Mammary epithelial cell (primary cell): ENCODE results near the gene CEACAM8.

Experiments used
- CTCF ChIP-seq, 2 donors: IDR thresholded peaks in 1 of 2; conservative IDR thresholded peaks in 1 of 2; 2 replicates each; pipeline ENCODE4 v1.5.1; 2011 to 2012; ENCODE audit warnings: inconsistent platforms in 2 of 2, low read length in 2 of 2, mild to moderate bottlenecking in 2 of 2, control low read depth in 1 of 2, low read depth in 1 of 2; ENCODE audit not compliant: insufficient read depth in 1 of 2; ENCODE audit errors: extremely low read depth in 1 of 2
- EZH2 ChIP-seq: IDR thresholded peaks from 2 replicates; pipeline ENCODE4 v1.6.1; 2012; ENCODE audit warnings: low read length, inconsistent platforms, borderline replicate concordance

- TF ChIP-seq CTCF (conservative IDR thresholded peaks at IDR 0.05 in 1 of 2, IDR thresholded peaks at IDR 0.05 in 1 of 2; ENCODE audit: extremely low read depth in 1 of 2, insufficient read depth in 1 of 2, low read depth in 1 of 2, low read length in 2 of 2) = no peak
- no peak for TF ChIP-seq EZH2
These were observed 40.5 kb upstream of the CEACAM8 start for GRCh38 chr19:42635233-42635539.
